Central memory CD8-positive, alpha-beta T cell (primary cell): ENCODE data around the gene RPEL1.
"Not testable (repeated sequence)": the region's sequence is repeated elsewhere in the genome, so short reads cannot be mapped to it uniquely, and the experiment has no call there.

Experiments
- ATAC-seq: fragments of 150-1000 bp; cut with Tn5 transposase; replicated peaks from 2 replicates; pipeline ENCODE4 v1.10.0; 2022; ENCODE audit warnings: mild to moderate bottlenecking, moderate FRiP score, moderate number of reproducible peaks; ENCODE audit not compliant: poor library complexity, severe bottlenecking; ENCODE audit errors: extremely low read depth
- DNase-seq, 2 donors: peaks; one replicate each; pipeline ENCODE4 v3.0.0; 2021; ENCODE audit warnings: low spot score in 2 of 2
- H3K27ac Mint-ChIP-seq: one replicate; pipeline ENCODE4 v1.8.0; 2022; ENCODE audit warnings: low read depth, mild to moderate bottlenecking, moderate library complexity, mixed read lengths
- H3K27me3 Mint-ChIP-seq: one replicate; pipeline ENCODE4 v1.8.0; 2022; ENCODE audit warnings: mixed read lengths
- H3K36me3 Mint-ChIP-seq: one replicate; pipeline ENCODE4 v1.8.0; 2022; ENCODE audit warnings: mild to moderate bottlenecking, moderate library complexity, mixed read lengths; ENCODE audit not compliant: insufficient read depth
- H3K4me1 Mint-ChIP-seq: one replicate; pipeline ENCODE4 v1.8.0; 2022; ENCODE audit warnings: mixed read lengths
- H3K4me3 Mint-ChIP-seq: one replicate; pipeline ENCODE4 v1.8.0; 2022; ENCODE audit warnings: mild to moderate bottlenecking, moderate library complexity, mixed read lengths
- H3K9me3 Mint-ChIP-seq: one replicate; pipeline ENCODE4 v1.8.0; 2022; ENCODE audit warnings: mixed read lengths

RPEL1 gene

DNA sequence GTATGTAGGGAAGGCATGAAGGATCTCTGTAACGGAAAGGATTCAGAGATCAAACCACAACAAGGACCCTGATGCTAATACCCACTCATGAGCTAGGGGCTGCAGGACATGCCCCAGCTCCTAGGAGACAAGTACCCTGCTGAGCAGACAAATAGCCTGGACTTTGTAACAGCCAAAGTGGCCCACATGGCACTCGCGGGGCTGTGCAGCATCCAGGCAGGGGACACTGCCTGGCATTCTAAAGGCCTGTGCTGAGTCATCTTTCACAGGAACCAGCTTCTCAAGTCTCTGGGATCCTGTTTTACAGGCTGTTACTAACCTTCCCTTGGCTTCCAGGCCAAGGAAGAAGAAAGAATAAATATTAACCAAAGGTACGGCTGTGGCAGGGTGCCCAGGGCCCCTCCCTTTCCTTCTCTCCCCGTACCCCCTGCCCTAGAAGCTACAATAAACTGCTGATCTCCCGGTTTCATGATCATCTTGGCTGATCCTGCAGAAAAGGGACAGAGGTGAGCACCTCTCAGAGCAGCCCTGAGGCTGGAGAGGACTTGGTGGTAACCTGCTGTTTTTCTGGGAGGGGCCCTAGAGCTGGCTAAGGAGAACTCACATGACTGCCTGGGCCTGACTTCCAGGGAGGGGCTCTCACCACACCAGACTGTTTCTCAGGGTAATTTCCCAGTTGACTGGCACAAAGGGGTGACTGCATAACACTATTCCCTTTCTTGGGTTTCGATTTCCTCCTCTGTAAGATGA lies 4.2 kb upstream of the RPEL1 start:
- Mint-ChIP-seq H3K27me3 (peaks cover 19% of the 10 kb centered on the region), H3K4me3 (no peak overlapping the region), H3K4me1 (peaks cover 6% of the 10 kb centered on the region), H3K27ac (no peak overlapping the region), H3K9me3 (no peaks in the 10 kb centered on the region), H3K36me3 (no peaks in the 10 kb centered on the region)
- ATAC-seq (no peak), DNase-seq (no peak)

DNA sequence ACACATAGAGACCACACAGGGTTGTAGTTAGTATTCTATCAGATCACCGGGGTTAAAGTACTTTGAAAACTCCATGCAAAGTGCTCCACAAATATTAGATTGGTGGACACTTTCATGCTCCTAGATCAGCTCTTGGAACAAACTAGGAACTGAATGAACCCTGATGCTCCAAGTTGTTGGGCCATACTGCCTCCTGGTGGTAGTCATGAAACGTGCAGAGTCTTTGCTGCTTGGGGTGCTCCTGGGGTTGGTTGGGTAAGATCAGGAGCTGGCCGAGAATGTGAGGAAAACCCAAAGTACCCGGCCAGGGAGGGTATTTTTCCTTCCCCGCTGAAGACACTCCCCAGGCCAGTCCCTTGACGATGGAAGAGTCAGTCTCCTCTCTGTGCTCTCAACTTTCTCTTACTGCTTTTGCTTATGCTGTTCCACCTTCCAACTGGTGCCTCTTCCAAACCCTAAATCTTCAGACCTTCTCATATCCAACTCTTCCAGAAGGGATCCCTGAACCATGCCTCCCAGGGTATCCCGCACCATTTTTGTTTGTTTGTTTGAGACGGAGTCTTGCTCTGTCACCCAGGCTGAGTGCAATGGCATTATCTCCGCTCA lies 918 bp upstream of the RPEL1 start:
- no peak for ATAC-seq
- peaks cover 19% of the 10 kb centered on the region for H3K27me3 Mint-ChIP-seq
- no peak overlapping the region for H3K27ac Mint-ChIP-seq

DNA sequence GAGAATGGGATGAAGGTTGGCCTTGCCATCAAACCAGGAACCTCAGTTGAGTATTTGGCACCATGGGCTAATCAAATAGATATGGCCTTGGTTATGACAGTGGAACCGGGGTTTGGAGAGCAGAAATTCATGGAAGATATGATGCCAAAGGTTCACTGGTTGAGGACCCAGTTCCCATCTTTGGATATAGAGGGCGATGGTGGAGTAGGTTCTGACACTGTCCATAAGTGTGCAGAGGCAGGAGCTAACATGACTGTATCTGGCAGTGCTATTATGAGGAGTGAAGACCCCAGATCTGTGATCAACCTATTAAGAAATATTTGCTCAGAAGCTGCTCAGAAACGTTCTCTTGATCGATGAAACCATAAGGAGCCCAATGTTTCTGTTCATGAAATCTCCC lies 637 bp downstream of the RPEL1 start:
- Mint-ChIP-seq H3K27ac (no peak overlapping the region), H3K36me3 (peaks cover 8% of the 10 kb centered on the region)
- no peak for DNase-seq

More for the DNA sequence above, 918 bp upstream of the RPEL1 start:
- no peaks in the 10 kb centered on the region for H3K9me3 Mint-ChIP-seq
- H3K4me1 Mint-ChIP-seq = peaks cover 6% of the 10 kb centered on the region
- no peak overlapping the region for H3K4me3 Mint-ChIP-seq
- DNase-seq = peak; percentile 28 to 39
- H3K36me3 Mint-ChIP-seq = no peaks in the 10 kb centered on the region

DNA sequence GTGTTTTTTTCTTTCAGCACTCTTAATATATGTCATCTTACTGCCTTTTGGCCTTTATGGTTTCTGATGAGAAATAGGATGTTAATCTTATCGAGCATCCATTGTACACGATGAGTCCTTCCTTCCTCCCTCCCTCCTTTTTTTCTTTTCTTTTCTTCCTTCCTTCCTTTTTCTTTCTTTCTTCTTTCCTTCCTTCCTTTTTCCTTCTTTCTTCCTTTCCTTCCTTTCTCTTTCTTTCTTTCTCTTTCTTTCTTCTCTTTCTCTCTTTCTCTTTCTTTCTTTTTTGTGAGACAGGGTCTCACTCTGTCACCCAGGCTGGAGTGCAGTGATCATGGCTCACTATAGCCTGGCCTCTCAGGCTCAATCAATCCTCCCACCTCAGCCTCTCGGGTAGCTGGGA lies 8.4 kb downstream of the RPEL1 start:
- Mint-ChIP-seq H3K4me1 (no peaks in the 10 kb centered on the region), H3K4me3 (no peak overlapping the region), H3K27ac (peak overlapping the region; percentile 13), H3K27me3 (peaks cover 5% of the 10 kb centered on the region), H3K9me3 (peaks cover 5% of the 10 kb centered on the region), H3K36me3 (peaks cover 10% of the 10 kb centered on the region)
- DNase-seq (no peak), ATAC-seq (no peak)

More for the DNA sequence above, 637 bp downstream of the RPEL1 start:
- no peaks in the 10 kb centered on the region for H3K4me1 Mint-ChIP-seq
- H3K9me3 Mint-ChIP-seq = peaks cover 4% of the 10 kb centered on the region
- H3K4me3 Mint-ChIP-seq = no peak overlapping the region
- ATAC-seq = no peak
- H3K27me3 Mint-ChIP-seq = peaks cover 19% of the 10 kb centered on the region

DNA sequence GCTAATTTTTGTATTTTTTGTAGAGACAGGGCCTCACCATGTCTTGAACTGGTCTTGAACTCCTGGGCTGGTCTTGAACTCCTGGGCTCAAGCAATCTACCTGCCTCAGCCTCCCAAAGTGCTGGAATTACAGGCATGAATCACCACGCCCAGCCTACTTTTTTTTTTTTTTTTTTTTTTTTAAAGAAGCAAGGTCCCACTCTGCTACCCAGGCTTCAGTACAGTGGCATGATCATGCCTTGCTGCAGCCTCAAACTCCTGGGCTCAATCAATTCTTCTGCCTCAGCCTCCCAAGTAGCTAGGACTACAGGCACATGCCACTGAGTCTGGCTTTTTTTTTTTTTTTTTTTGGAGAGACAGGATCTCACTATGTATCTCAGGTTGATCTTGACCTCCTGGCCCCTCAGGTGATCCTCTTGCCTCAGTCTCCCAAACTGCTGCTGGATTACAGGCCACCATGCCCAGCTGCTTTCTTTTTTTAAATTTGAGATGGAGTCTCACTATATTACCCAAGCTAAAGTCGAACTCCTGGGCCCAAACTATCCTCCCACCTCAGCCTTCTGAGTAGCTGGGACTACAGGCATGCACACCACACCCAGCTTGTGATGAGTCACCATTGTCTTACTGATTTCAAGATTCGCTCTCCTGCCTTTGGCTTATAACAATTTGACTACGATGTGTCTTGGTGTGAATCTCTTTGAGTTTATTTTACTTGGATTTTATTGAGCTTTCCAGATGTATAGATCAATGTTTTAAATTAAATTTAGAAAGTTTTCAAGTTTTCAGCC lies 9.0 kb downstream of the RPEL1 start:
- Mint-ChIP-seq H3K4me1 (no peaks in the 10 kb centered on the region), H3K36me3 (peaks cover 10% of the 10 kb centered on the region), H3K4me3 (no peak overlapping the region), H3K27me3 (peaks cover 11% of the 10 kb centered on the region), H3K9me3 (peaks cover 5% of the 10 kb centered on the region), H3K27ac (peak overlapping the region; percentile 13)
- DNase-seq (no peak), ATAC-seq (no peak)

DNA sequence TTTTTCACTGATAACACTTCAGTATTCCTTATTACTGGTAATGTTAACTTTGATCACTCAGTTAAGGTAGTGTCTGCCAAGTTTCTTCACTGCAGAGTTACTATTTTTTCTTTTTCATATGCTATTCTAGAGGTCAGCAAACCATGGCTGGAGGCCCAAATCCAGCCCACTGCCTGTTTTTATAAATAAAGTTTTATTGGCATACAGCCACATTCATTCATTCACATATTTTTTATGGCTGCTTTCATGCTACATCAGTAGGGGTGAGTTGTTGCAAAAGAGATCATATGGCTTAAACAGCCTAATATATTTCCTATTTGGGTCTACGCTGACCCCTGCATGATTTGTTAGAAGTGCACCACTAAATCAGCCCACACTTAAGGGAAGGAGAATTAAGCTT lies 10.9 kb downstream of the RPEL1 start:
- peaks cover 30% of the 10 kb centered on the region for H3K27me3 Mint-ChIP-seq
- ATAC-seq = no peak
- no peaks in the 10 kb centered on the region for H3K4me1 Mint-ChIP-seq
- H3K27ac Mint-ChIP-seq = no peak overlapping the region
- no peaks in the 10 kb centered on the region for H3K9me3 Mint-ChIP-seq
- DNase-seq = no peak
- H3K4me3 Mint-ChIP-seq = no peak overlapping the region
- H3K36me3 Mint-ChIP-seq = no peaks in the 10 kb centered on the region

DNA sequence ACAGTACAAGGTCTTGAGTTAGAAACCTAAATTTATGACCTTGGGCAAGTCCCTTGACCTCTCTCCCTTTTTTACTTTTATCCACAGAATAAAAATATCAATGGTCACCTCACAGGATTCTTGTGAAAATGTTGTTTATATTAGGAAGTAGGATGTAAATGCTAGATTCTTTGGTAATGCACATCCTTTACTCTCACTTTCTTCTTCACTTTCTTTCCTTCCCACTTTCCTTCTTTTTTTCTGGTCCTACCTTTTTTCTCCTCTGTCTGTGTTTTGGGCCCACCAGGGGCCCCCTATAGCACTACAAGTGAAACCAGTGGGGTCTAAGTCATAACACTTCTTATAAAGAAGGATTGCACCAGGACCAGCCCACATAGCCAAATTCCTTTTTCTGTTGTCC lies 12.1 kb downstream of the RPEL1 start:
- no peak overlapping the region for H3K27ac Mint-ChIP-seq
- no peak for ATAC-seq

DNA sequence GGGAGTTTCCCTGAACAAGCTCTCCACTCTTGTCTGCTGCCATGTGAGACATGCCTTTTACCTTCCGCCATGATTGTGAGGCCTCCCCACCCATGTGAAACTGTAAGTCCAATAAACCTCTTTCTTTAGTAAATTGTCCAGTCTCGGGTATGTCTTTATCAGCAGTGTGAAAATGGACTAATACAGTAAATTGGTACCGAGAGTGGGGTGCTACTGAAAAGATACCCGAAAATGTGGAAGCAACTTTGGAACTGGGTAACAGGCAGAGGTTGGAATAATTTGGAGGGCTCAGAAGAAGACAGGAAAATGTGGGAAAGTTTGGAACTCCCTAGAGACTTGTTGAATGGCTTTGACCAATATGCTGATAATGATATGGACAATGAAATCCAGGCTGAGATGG lies 13.2 kb downstream of the RPEL1 start:
- not testable (repeated sequence) for ATAC-seq, H3K4me3 Mint-ChIP-seq, H3K27ac Mint-ChIP-seq, H3K9me3 Mint-ChIP-seq, H3K36me3 Mint-ChIP-seq, DNase-seq, H3K4me1 Mint-ChIP-seq
- H3K27me3 Mint-ChIP-seq = peaks cover 50% of the 10 kb centered on the region

More for the DNA sequence above, 12.1 kb downstream of the RPEL1 start:
- peaks cover 39% of the 10 kb centered on the region for H3K27me3 Mint-ChIP-seq
- H3K4me3 Mint-ChIP-seq = no peak overlapping the region
- no peaks in the 10 kb centered on the region for H3K4me1 Mint-ChIP-seq
- H3K9me3 Mint-ChIP-seq = no peaks in the 10 kb centered on the region
- H3K36me3 Mint-ChIP-seq = no peaks in the 10 kb centered on the region
- DNase-seq = no peak

DNA sequence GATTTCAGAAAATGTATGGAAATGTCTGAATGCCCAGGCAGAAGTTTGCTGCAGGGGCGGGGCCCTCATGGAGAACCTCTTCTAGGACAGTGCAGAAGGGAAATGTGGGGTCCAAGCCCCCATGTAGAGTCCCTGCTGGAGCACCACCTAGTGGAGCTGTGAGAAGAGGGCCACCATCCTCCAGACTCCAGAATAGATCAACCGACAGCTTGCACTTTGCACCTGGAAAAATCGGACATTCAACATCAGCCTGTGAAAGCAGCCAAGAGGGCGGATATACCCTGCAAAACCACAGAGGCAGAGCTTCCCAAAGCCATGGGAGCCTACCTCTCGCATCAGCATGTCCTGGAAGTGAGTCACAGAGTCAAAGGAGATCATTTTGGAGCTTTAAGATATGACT lies 14.3 kb downstream of the RPEL1 start:
- H3K9me3 Mint-ChIP-seq = no peaks in the 10 kb centered on the region
- no peaks in the 10 kb centered on the region for H3K4me1 Mint-ChIP-seq
- no peaks in the 10 kb centered on the region for H3K36me3 Mint-ChIP-seq
- DNase-seq = no peak
- no peak overlapping the region for H3K27ac Mint-ChIP-seq
- no peak overlapping the region for H3K4me3 Mint-ChIP-seq
- peaks cover 59% of the 10 kb centered on the region for H3K27me3 Mint-ChIP-seq
- no peak for ATAC-seq

DNA sequence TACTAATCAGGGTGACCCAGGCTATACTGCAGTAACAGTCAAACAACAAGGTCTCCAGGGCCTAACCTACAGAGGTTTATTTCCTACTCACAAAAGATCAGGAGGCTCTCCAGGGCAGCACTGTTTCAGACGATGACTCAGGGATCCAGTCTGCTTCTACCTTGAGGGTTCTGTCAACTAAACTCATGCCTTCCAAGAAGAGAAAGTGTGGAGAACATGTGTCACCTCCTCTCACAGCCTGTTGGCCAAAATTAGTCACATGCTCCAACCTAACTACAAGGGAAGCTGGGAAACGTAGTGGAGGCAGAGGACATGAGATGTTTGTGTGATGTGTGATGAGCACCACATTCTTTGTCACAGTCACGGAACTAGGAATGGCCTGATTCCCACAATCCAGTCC lies 16.5 kb downstream of the RPEL1 start:
- ATAC-seq (no peak), DNase-seq (no peak)
- H3K27ac Mint-ChIP-seq = no peak overlapping the region
- H3K4me1 Mint-ChIP-seq = no peaks in the 10 kb centered on the region
- H3K9me3 Mint-ChIP-seq = no peaks in the 10 kb centered on the region
- no peaks in the 10 kb centered on the region for H3K36me3 Mint-ChIP-seq
- H3K27me3 Mint-ChIP-seq = peaks cover 77% of the 10 kb centered on the region
- H3K4me3 Mint-ChIP-seq = no peak overlapping the region

DNA sequence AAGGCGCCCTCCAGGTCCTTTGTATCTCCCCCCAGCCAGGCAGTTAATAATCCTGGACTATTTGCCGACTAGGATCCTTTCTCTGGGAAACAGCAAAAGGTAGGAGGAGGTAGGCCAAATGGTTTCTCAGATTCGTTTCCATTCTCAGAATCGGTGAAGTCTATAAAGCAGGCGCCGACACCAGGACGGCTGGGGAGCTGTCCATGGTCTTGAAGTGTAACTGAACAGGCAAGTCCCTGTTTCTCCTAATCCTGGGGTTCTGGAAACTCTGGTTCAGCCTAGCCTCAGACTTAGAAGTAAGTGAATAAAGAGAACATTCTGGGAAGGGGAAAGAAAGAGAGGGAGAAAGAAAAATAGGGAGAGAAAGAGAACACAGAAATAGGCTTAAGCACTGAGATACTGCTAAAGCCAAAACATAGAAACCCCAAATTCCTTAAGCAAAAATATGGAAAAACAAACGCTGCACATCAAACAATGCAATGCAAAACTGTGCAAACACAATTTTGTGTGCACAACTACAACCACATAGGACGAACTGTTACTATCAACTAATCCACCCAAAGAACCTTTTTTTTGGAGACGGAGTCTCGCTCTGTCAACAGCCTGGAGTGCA lies 20.1 kb downstream of the RPEL1 start:
- Mint-ChIP-seq H3K4me3 (no peak overlapping the region), H3K27me3 (peaks cover 69% of the 10 kb centered on the region), H3K9me3 (no peaks in the 10 kb centered on the region), H3K27ac (no peak overlapping the region), H3K36me3 (peaks cover 1% of the 10 kb centered on the region), H3K4me1 (no peaks in the 10 kb centered on the region)
- DNase-seq = no peak
- ATAC-seq = no peak

DNA sequence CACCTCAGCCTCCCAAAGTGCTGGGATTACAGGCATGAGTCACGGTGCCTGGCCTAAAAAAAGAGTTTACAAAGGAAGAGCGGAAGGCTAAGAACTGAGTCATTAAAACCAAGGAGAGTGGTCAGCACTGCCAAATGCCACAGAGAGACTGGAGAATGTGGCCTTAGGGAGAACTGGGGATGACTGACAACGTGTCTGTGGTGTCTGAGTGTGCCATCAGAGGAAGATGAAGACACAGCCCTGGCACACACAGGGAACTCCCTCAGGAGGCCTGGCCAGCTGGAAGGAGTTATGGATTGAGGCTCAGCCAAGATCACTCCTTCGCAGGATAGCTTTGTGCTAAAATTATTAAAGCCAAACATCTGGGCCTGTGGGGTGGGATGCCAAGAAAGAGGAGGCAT lies 27.4 kb downstream of the RPEL1 start:
- no peaks in the 10 kb centered on the region for H3K9me3 Mint-ChIP-seq
- peaks cover 1% of the 10 kb centered on the region for H3K36me3 Mint-ChIP-seq
- no peak for ATAC-seq
- peaks cover 4% of the 10 kb centered on the region for H3K4me1 Mint-ChIP-seq
- no peak overlapping the region for H3K4me3 Mint-ChIP-seq
- DNase-seq = no peak
- no peak overlapping the region for H3K27ac Mint-ChIP-seq
- peaks cover 55% of the 10 kb centered on the region for H3K27me3 Mint-ChIP-seq
